AG09309 (cell line): ENCODE results near the gene F7.

Experiments
- DNase-seq: peaks from one replicate; pipeline ENCODE4 v3.0.0-alpha.2; 2010; ENCODE audit warnings: low read depth
- H3K4me3 ChIP-seq: 2 replicates; pipeline ENCODE4 v1.5.1; 2011; ENCODE audit warnings: mild to moderate bottlenecking, low read depth, low read length, moderate library complexity; ENCODE audit not compliant: control insufficient read depth
- CTCF ChIP-seq: IDR thresholded peaks from 2 replicates; pipeline ENCODE4 v1.5.1; 2011; ENCODE audit warnings: mild to moderate bottlenecking, low read depth, low read length, inconsistent platforms; ENCODE audit not compliant: insufficient read depth, control insufficient read depth; ENCODE audit errors: missing control alignments

Gene F7

DNA sequence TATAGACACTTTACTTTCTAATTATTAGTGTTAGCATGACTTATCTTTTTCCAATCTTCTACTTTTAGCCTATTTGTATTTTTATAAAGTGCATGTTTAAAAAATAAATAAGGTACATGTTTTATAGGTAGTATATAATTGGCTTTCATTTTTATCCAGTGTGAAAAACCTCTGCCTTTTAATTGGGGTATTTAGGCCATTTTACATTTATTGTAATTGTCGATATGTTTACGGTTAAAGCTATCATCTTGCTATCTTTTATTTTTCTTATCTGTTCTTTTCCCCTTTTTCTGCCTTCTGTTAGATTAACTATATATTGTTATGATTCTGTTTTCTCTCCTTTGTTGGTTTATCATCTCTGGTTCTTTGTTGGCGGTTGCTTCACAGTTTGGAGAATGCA is 62.0 kb downstream of the F7 start:
- no peak for TF ChIP-seq CTCF
- no peak overlapping the region for H3K4me3 ChIP-seq
- DNase-seq: no peak

DNA sequence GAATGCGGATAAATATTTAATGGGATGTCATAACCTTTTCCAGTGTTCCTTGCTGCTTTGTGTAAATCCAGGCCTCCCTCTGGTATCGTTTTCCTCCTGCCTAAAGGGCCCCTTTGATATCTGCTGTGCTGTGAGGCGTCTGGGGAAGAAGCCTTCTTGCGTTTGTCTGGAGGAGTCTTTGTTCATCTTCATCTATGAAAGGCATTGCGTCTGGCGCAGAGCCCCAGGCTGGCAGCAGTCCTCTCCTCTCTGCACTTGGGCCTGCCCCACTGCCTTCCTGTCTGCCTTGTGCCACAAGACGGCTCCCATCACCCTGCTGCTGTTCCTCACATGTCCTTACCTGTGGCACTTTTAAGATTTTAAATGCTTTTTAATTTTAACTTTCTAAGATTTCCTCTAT is 62.6 kb downstream of the F7 start:
- TF ChIP-seq CTCF: no peak
- no peak overlapping the region for H3K4me3 ChIP-seq
- DNase-seq: no peak

DNA sequence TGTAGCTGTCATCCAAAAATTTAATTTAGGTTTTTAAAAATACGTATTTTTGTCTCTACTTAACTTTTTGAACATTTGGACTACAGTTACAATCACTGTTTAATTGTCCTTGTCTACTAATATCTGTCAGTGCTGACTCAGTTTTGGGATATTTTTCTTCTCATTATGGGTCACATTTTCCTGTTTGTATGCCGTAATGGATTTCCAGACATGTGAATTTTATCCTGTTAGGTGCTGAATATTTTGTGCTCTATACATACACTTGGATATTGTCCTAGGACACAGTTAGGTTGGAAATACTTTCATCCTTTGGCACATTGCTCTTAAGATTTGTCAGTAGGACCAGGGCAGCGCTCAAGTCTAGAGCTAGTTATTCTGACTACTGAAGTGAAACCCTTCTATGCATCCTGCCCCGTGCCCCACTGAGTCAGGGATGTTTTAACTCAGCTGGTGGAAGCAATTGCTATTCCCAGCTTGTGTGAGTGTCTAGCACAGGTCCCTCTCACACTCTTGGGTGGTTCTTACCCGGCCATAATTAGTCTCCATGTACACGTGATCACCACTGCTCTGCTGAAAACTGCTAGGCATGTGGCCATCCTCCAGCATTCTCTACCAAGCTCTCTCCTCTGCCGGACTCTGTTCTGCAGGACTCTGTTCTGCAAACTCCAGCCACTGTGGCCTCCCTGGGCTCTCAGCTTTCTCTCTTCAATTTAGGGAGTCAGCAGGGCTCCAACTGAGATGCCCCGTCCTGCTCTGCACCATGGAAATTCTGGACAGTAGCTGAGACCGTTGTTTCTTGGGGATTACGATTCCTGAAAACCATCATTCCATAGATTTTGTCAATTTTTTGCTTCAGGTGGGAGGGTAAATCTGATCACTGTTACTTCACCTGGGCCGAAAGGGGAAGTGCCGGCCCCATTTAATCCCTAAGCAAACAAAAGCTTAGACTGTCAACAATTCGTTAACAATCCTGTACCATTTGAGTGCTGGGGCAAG is 64.0 kb downstream of the F7 start:
- H3K4me3 ChIP-seq: no peak overlapping the region
- TF ChIP-seq CTCF: no peak
- DNase-seq: no peak
